ACC112 (cell line): ENCODE data around the gene GRIA4.

Source experiments
- H2AFZ ChIP-seq: fragments of 200-600 bp; sonication (generic); one replicate; pipeline ENCODE4 v1.6.0; 2017; ENCODE audit warnings: antibody characterized with exemption, low read length; ENCODE audit not compliant: unreplicated experiment
- H3K27ac ChIP-seq: fragments of 200-600 bp; sonication (generic); 2 replicates; pipeline ENCODE4 v1.5.1; 2014; ENCODE audit warnings: low read depth, mild to moderate bottlenecking, antibody characterized with exemption, low read length, moderate library complexity
- H3K27me3 ChIP-seq: fragments of 200-600 bp; sonication (generic); 2 replicates; pipeline ENCODE4 v1.6.1; 2014; ENCODE audit warnings: mild to moderate bottlenecking, antibody characterized with exemption, low read length, moderate library complexity, mixed read lengths; ENCODE audit not compliant: insufficient read depth
- H3K36me3 ChIP-seq: fragments of 200-600 bp; sonication (generic); 2 replicates; pipeline ENCODE4 v1.6.1; 2016; ENCODE audit warnings: mild to moderate bottlenecking, antibody characterized with exemption, low read length, moderate library complexity, mixed read lengths; ENCODE audit not compliant: insufficient read depth
- H3K4me1 ChIP-seq: fragments of 200-600 bp; sonication (generic); one replicate; pipeline ENCODE4 v1.6.1; 2016; ENCODE audit warnings: low read length, mixed read lengths; ENCODE audit not compliant: insufficient read depth, unreplicated experiment, control insufficient read depth
- H3K4me3 ChIP-seq: fragments of 200-600 bp; sonication (generic); 2 replicates; pipeline ENCODE4 v1.5.1; 2014; ENCODE audit warnings: mild to moderate bottlenecking, low read depth, low read length
- H3K79me2 ChIP-seq: fragments of 200-600 bp; sonication (generic); one replicate; pipeline ENCODE4 v1.6.0; 2016; ENCODE audit warnings: low read length; ENCODE audit not compliant: control insufficient read depth, unreplicated experiment, insufficient read depth

The GRIA4 gene

GRCh38 chr11:105636496-105636895 lies 26.6 kb downstream of the GRIA4 start:
- Histone ChIP-seq H3K27ac (no peak overlapping the region), H3K36me3 (no peaks in the 10 kb centered on the region), H2AFZ (no peak overlapping the region), H3K79me2 (no peaks in the 10 kb centered on the region), H3K4me1 (no peaks in the 10 kb centered on the region), H3K4me3 (no peak overlapping the region), H3K27me3 (no peaks in the 10 kb centered on the region)

GRCh38 chr11:105639527-105639926 lies 29.7 kb downstream of the GRIA4 start:
- Histone ChIP-seq H3K4me3 (no peak overlapping the region), H2AFZ (no peak overlapping the region), H3K79me2 (no peaks in the 10 kb centered on the region), H3K4me1 (no peaks in the 10 kb centered on the region), H3K36me3 (no peaks in the 10 kb centered on the region), H3K27ac (no peak overlapping the region), H3K27me3 (no peaks in the 10 kb centered on the region)

- Histone ChIP-seq H3K79me2 (no peaks in the 10 kb centered on the region), H2AFZ (no peak overlapping the region), H3K27me3 (no peaks in the 10 kb centered on the region), H3K36me3 (no peaks in the 10 kb centered on the region), H3K4me1 (no peaks in the 10 kb centered on the region), H3K4me3 (no peak overlapping the region), H3K27ac (no peak overlapping the region)
Measured at GRCh38 chr11:105641433-105641832, 31.6 kb downstream of the GRIA4 start.

GRCh38 chr11:105642870-105643269 lies 33.0 kb downstream of the GRIA4 start:
- H3K27ac ChIP-seq = no peak overlapping the region
- H3K4me3 ChIP-seq = no peak overlapping the region
- H3K79me2 ChIP-seq = no peaks in the 10 kb centered on the region
- no peaks in the 10 kb centered on the region for H3K36me3 ChIP-seq
- H3K27me3 ChIP-seq = no peaks in the 10 kb centered on the region
- H3K4me1 ChIP-seq = no peaks in the 10 kb centered on the region
- H2AFZ ChIP-seq = no peak overlapping the region

GRCh38 chr11:105644839-105645573 lies 35.1 kb downstream of the GRIA4 start:
- no peak overlapping the region for H3K4me3 ChIP-seq

GRCh38 chr11:105647780-105648179 lies 37.9 kb downstream of the GRIA4 start:
- Histone ChIP-seq H3K4me1 (no peaks in the 10 kb centered on the region), H3K27ac (no peak overlapping the region), H2AFZ (no peak overlapping the region), H3K79me2 (no peaks in the 10 kb centered on the region), H3K27me3 (no peaks in the 10 kb centered on the region), H3K4me3 (no peak overlapping the region), H3K36me3 (no peaks in the 10 kb centered on the region)

More at GRCh38 chr11:105644839-105645573, 35.1 kb downstream of the GRIA4 start:
- no peaks in the 10 kb centered on the region for H3K4me1 ChIP-seq
- H2AFZ ChIP-seq = no peak overlapping the region
- no peaks in the 10 kb centered on the region for H3K79me2 ChIP-seq
- H3K27me3 ChIP-seq = no peaks in the 10 kb centered on the region
- no peaks in the 10 kb centered on the region for H3K36me3 ChIP-seq
- H3K27ac ChIP-seq = no peak overlapping the region

- no peaks in the 10 kb centered on the region for H3K27me3 ChIP-seq
- no peak overlapping the region for H2AFZ ChIP-seq
- H3K79me2 ChIP-seq = no peaks in the 10 kb centered on the region
- H3K27ac ChIP-seq = no peak overlapping the region
- H3K36me3 ChIP-seq = no peaks in the 10 kb centered on the region
- no peak overlapping the region for H3K4me3 ChIP-seq
- no peaks in the 10 kb centered on the region for H3K4me1 ChIP-seq
Measured at GRCh38 chr11:105648762-105649161, 38.9 kb downstream of the GRIA4 start.

- no peaks in the 10 kb centered on the region for H3K79me2 ChIP-seq
- no peak overlapping the region for H3K27ac ChIP-seq
- no peaks in the 10 kb centered on the region for H3K4me1 ChIP-seq
- peaks cover 39% of the 10 kb centered on the region for H3K27me3 ChIP-seq
- H3K4me3 ChIP-seq = no peak overlapping the region
- no peaks in the 10 kb centered on the region for H3K36me3 ChIP-seq
- no peak overlapping the region for H2AFZ ChIP-seq
Measured at GRCh38 chr11:105665281-105665680, 55.4 kb downstream of the GRIA4 start.

- H3K4me3 ChIP-seq = no peak overlapping the region
- H3K4me1 ChIP-seq = no peaks in the 10 kb centered on the region
- H3K79me2 ChIP-seq = no peaks in the 10 kb centered on the region
- no peaks in the 10 kb centered on the region for H3K36me3 ChIP-seq
- peaks cover 36% of the 10 kb centered on the region for H3K27me3 ChIP-seq
- no peak overlapping the region for H3K27ac ChIP-seq
- H2AFZ ChIP-seq = no peak overlapping the region
Measured at GRCh38 chr11:105667441-105667840, 57.6 kb downstream of the GRIA4 start.

- no peak overlapping the region for H3K27ac ChIP-seq
- peaks cover 35% of the 10 kb centered on the region for H3K27me3 ChIP-seq
- no peaks in the 10 kb centered on the region for H3K79me2 ChIP-seq
- no peak overlapping the region for H3K4me3 ChIP-seq
- H3K36me3 ChIP-seq = no peaks in the 10 kb centered on the region
- no peak overlapping the region for H2AFZ ChIP-seq
- H3K4me1 ChIP-seq = no peaks in the 10 kb centered on the region
Measured at GRCh38 chr11:105670811-105671210, 60.9 kb downstream of the GRIA4 start.

GRCh38 chr11:105673089-105673488 lies 63.2 kb downstream of the GRIA4 start:
- no peak overlapping the region for H3K27ac ChIP-seq
- no peaks in the 10 kb centered on the region for H3K36me3 ChIP-seq
- H2AFZ ChIP-seq = no peak overlapping the region
- peaks cover 43% of the 10 kb centered on the region for H3K27me3 ChIP-seq
- no peaks in the 10 kb centered on the region for H3K4me1 ChIP-seq
- H3K79me2 ChIP-seq = no peaks in the 10 kb centered on the region
- H3K4me3 ChIP-seq = no peak overlapping the region
